Peyer's patch (tissue), 4 donors: ENCODE results near the gene TMCC1.

Experiments
- POLR2A ChIP-seq, 2 donors: fragments of 450-650 bp; IDR thresholded peaks; one replicate each; pipeline ENCODE4 v1.5.1; 2017; ENCODE audit warnings: antibody characterized with exemption in 2 of 2, mild to moderate bottlenecking in 2 of 2, moderate library complexity in 2 of 2
- TF ChIP-seq, protein P1 (sequence below), 6 experiments: fragments of 450-650 bp in 4 of 6; fragments of 200-600 bp in 2 of 6; sonication (generic) in 1 of 6; IDR thresholded peaks; one replicate each; pipeline ENCODE4 v1.5.1; 2017 to 2019; ENCODE audit warnings: antibody characterized with exemption in 6 of 6, mild to moderate bottlenecking in 3 of 6, moderate library complexity in 1 of 6

- TF ChIP-seq, protein P1, sequence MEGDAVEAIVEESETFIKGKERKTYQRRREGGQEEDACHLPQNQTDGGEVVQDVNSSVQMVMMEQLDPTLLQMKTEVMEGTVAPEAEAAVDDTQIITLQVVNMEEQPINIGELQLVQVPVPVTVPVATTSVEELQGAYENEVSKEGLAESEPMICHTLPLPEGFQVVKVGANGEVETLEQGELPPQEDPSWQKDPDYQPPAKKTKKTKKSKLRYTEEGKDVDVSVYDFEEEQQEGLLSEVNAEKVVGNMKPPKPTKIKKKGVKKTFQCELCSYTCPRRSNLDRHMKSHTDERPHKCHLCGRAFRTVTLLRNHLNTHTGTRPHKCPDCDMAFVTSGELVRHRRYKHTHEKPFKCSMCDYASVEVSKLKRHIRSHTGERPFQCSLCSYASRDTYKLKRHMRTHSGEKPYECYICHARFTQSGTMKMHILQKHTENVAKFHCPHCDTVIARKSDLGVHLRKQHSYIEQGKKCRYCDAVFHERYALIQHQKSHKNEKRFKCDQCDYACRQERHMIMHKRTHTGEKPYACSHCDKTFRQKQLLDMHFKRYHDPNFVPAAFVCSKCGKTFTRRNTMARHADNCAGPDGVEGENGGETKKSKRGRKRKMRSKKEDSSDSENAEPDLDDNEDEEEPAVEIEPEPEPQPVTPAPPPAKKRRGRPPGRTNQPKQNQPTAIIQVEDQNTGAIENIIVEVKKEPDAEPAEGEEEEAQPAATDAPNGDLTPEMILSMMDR (IDR thresholded peaks at IDR 0.05) = no peak
- TF ChIP-seq POLR2A (IDR thresholded peaks at IDR 0.05) = no peak
These were observed 58.9 kb downstream of the TMCC1 start for GRCh38 chr3:129834580-129834979.
